GM19328 (cell line): ENCODE results near the gene CDKN2B-AS1.
A peak's percentile ranks its signal among the peaks of the same experiment; 100 is the strongest.
"Not testable (repeated sequence)": the region's sequence is repeated elsewhere in the genome, so short reads cannot be mapped to it uniquely, and the experiment has no call there.

Experiments used
- ATAC-seq: cut with Tn5 transposase; IDR thresholded peaks from one replicate; pipeline ENCODE4 v1.9.1; 2021; ENCODE audit warnings: mild to moderate bottlenecking, moderate library complexity; ENCODE audit not compliant: unreplicated experiment

CDKN2B-AS1 gene

GRCh38 chr9:21994556-21995005, at the start of gene CDKN2B-AS1:
CDKN2B-AS1 (plus strand) TSS chr9:21994791.
- ATAC-seq: peak; percentile 42

- no peak for ATAC-seq
These were observed 49.0 kb upstream of the CDKN2B-AS1 start for GRCh38 chr9:21945606-21946005.

GRCh38 chr9:21958833-21959232, 35.8 kb upstream of the CDKN2B-AS1 start:
- ATAC-seq: no peak

GRCh38 chr9:21959268-21959667, 35.3 kb upstream of the CDKN2B-AS1 start:
- ATAC-seq: not testable (repeated sequence)

GRCh38 chr9:21961569-21961968, 33.0 kb upstream of the CDKN2B-AS1 start:
- no peak for ATAC-seq

GRCh38 chr9:21964925-21965385, 29.6 kb upstream of the CDKN2B-AS1 start:
- peak; percentile 54 for ATAC-seq

GRCh38 chr9:21965401-21965951, 29.1 kb upstream of the CDKN2B-AS1 start:
- ATAC-seq: peak; percentile 84

GRCh38 chr9:21966140-21966851, 28.3 kb upstream of the CDKN2B-AS1 start:
- no peak for ATAC-seq

- ATAC-seq: no peak
These were observed 27.4 kb upstream of the CDKN2B-AS1 start for GRCh38 chr9:21967169-21967568.

GRCh38 chr9:21967702-21968101, 26.9 kb upstream of the CDKN2B-AS1 start:
- no peak for ATAC-seq

- no peak for ATAC-seq
These were observed 26.1 kb upstream of the CDKN2B-AS1 start for GRCh38 chr9:21968331-21969010.

GRCh38 chr9:21969011-21969940, 25.3 kb upstream of the CDKN2B-AS1 start:
- ATAC-seq: no peak

GRCh38 chr9:21969951-21970799, 24.4 kb upstream of the CDKN2B-AS1 start:
- ATAC-seq: no peak

- no peak for ATAC-seq
These were observed 23.6 kb upstream of the CDKN2B-AS1 start for GRCh38 chr9:21970800-21971640.

GRCh38 chr9:21972361-21972760, 22.2 kb upstream of the CDKN2B-AS1 start:
- ATAC-seq: no peak

- ATAC-seq: no peak
These were observed 20.3 kb upstream of the CDKN2B-AS1 start for GRCh38 chr9:21974343-21974721.

GRCh38 chr9:21974722-21975409, 19.7 kb upstream of the CDKN2B-AS1 start:
- ATAC-seq: peak; percentile 63

GRCh38 chr9:21976334-21976875, 18.2 kb upstream of the CDKN2B-AS1 start:
- no peak for ATAC-seq
